Prostate gland (tissue), 2 donors: ENCODE measurements around the gene CNST. TPM values are rescaled to one million over a fixed set of nuclear protein-coding genes. Genes with fewer than 3 reads are reported as not detected.

Experiments used
- DNase-seq: peaks from one replicate; pipeline ENCODE4 v3.0.0-alpha.2; 2019; ENCODE audit warnings: low spot score
- H3K27ac ChIP-seq, 2 donors: fragments of 200-600 bp; sonication (generic); 2 replicates each; pipeline ENCODE4 v1.5.1; 2017 to 2019
- H3K27me3 ChIP-seq: fragments of 200-600 bp; sonication (generic); replicated peaks from 2 replicates; pipeline ENCODE4 v1.5.1; 2019; ENCODE audit not compliant: insufficient read depth
- H3K36me3 ChIP-seq, 2 donors: fragments of 200-600 bp; sonication (generic); 1 replicate in 1 of 2; 2 replicates in 1 of 2; pipeline versions ENCODE4 v1.5.1 to v1.8.1; 2017 to 2019
- H3K4me1 ChIP-seq: fragments of 200-600 bp; sonication (generic); replicated peaks from 2 replicates; pipeline ENCODE4 v1.5.1; 2019
- H3K4me3 ChIP-seq, 2 donors: fragments of 200-600 bp; sonication (generic); 2 replicates each; pipeline ENCODE4 v1.5.1; 2017 to 2019
- H3K9me3 ChIP-seq: fragments of 200-600 bp; sonication (generic); 2 replicates; pipeline ENCODE4 v1.5.1; 2017
- CTCF ChIP-seq, 4 experiments: fragments of 200-600 bp in 2 of 4; fragments of 450-650 bp in 2 of 4; sonication (generic) in 2 of 4; IDR thresholded peaks; 1 replicate in 3 of 4; 2 replicates in 1 of 4; pipeline ENCODE4 v1.5.1; 2016 to 2019; ENCODE audit warnings: antibody characterized with exemption in 4 of 4, mild to moderate bottlenecking in 2 of 4, moderate library complexity in 2 of 4
- POLR2A ChIP-seq: fragments of 450-650 bp; IDR thresholded peaks from one replicate; pipeline ENCODE4 v1.6.1; 2016; ENCODE audit warnings: antibody characterized with exemption, mild to moderate bottlenecking
- POLR2AphosphoS5 ChIP-seq: sonication (generic); formaldehyde crosslinking; IDR thresholded peaks from one replicate; pipeline ENCODE4 v1.6.1; 2017; ENCODE audit warnings: antibody characterized with exemption
- WGBS: methylation state at CpG from one replicate; pipeline ENCODE4 v1.1.5; 2018; 5-methylcytosine and 5-hydroxymethylcytosine counted together
- intact Hi-C: fragments of 100-400 bp; cut with DNase I; formaldehyde crosslinking; loops from one replicate; pipeline ENCODE4 v1.14.2; 2022
- total RNA-seq, 2 donors: library from RNA; depleted of rRNA; stranded (reverse); fragments of >200 nt; gene quantifications; one replicate each; pipeline ENCODE4 v1.1.0, GENCODE V29; 2016

Gene CNST
- total RNA-seq, 2 donors from 2014 or later: 19.4 to 52.6 TPM

GRCh38 chr1:246703581-246703980 is 137.3 kb downstream of the CNST start:
- Histone ChIP-seq H3K36me3 (no peaks in the 10 kb centered on the region), H3K27me3 (no peaks in the 10 kb centered on the region), H3K4me1 (no peaks in the 10 kb centered on the region), H3K27ac (no peak overlapping the region), H3K4me3 (no peak overlapping the region), H3K9me3 (no peaks in the 10 kb centered on the region)
- TF ChIP-seq CTCF (IDR thresholded peaks at IDR 0.05) (no peak), POLR2AphosphoS5 (no peak)
- 47% methylated on average over 8 of the region's 8 CpGs for WGBS
- intact Hi-C loops: no loop called here
- no peak for DNase-seq

GRCh38 chr1:246705368-246705767 is 139.1 kb downstream of the CNST start:
- H3K4me1 ChIP-seq: no peaks in the 10 kb centered on the region
- no peak overlapping the region for H3K4me3 ChIP-seq
- H3K27me3 ChIP-seq: no peaks in the 10 kb centered on the region
- TF ChIP-seq CTCF (IDR thresholded peaks at IDR 0.05) (no peak), POLR2AphosphoS5 (no peak), POLR2A (no peak)
- no peaks in the 10 kb centered on the region for H3K36me3 ChIP-seq
- DNase-seq: no peak
- 71% methylated on average over 3 of the region's 3 CpGs for WGBS
- no peaks in the 10 kb centered on the region for H3K9me3 ChIP-seq
- H3K27ac ChIP-seq: no peak overlapping the region
- intact Hi-C loops: no loop called here

GRCh38 chr1:246708166-246708565 is 141.9 kb downstream of the CNST start:
- H3K4me1 ChIP-seq: no peaks in the 10 kb centered on the region
- 93% methylated on average over 6 of the region's 6 CpGs for WGBS
- no peaks in the 10 kb centered on the region for H3K36me3 ChIP-seq
- intact Hi-C loops: no loop called here
- TF ChIP-seq POLR2A (no peak), POLR2AphosphoS5 (no peak), CTCF (IDR thresholded peaks at IDR 0.05) (no peak)
- no peaks in the 10 kb centered on the region for H3K9me3 ChIP-seq
- H3K27me3 ChIP-seq: no peaks in the 10 kb centered on the region
- no peak overlapping the region for H3K4me3 ChIP-seq
- no peak overlapping the region for H3K27ac ChIP-seq
- DNase-seq: no peak

- no peak for TF ChIP-seq POLR2A
- TF ChIP-seq CTCF (IDR thresholded peaks at IDR 0.05): no peak
- TF ChIP-seq POLR2AphosphoS5: no peak
- Histone ChIP-seq H3K27ac (no peak overlapping the region), H3K27me3 (no peaks in the 10 kb centered on the region), H3K4me3 (no peak overlapping the region), H3K4me1 (no peaks in the 10 kb centered on the region), H3K9me3 (no peaks in the 10 kb centered on the region), H3K36me3 (no peaks in the 10 kb centered on the region)
- 98% methylated on average over 4 of the region's 4 CpGs for WGBS
- no peak for DNase-seq
- intact Hi-C loops: no loop called here
These were observed 142.9 kb downstream of the CNST start for GRCh38 chr1:246709196-246709595.

GRCh38 chr1:246709835-246710234 is 143.6 kb downstream of the CNST start:
- DNase-seq: no peak
- 26% methylated on average over 2 of the region's 2 CpGs for WGBS
- H3K4me3 ChIP-seq: no peak overlapping the region

More at GRCh38 chr1:246709835-246710234, 143.6 kb downstream of the CNST start:
- Histone ChIP-seq H3K27me3 (no peaks in the 10 kb centered on the region), H3K9me3 (no peaks in the 10 kb centered on the region), H3K27ac (no peak overlapping the region), H3K4me1 (no peaks in the 10 kb centered on the region), H3K36me3 (no peaks in the 10 kb centered on the region)
- TF ChIP-seq POLR2AphosphoS5 (no peak), POLR2A (no peak), CTCF (IDR thresholded peaks at IDR 0.05) (no peak)
- intact Hi-C loops: no loop called here
